GM18951 (cell line): ENCODE results near the gene SLC49A3.
"Not testable (repeated sequence)": the region's sequence is repeated elsewhere in the genome, so short reads cannot be mapped to it uniquely, and the experiment has no call there.

Source experiments
- POLR2A ChIP-seq: IDR thresholded peaks from 4 replicates; pipeline ENCODE4 v1.6.1; 2011; ENCODE audit warnings: mild to moderate bottlenecking; ENCODE audit not compliant: insufficient read length, insufficient read depth; ENCODE audit errors: extremely low read depth
- in situ Hi-C: fragments of 300-500 bp; cut with MboI; formaldehyde crosslinking; loops from one replicate; pipeline ENCODE4 v1.12.0; 2022; ENCODE audit warnings: low sequenced_read_pairs, mixed read lengths, inconsistent platforms; ENCODE audit not compliant: unreplicated experiment

The SLC49A3 gene

GRCh38 chr4:679104-679481 is 9.9 kb downstream of the SLC49A3 start:
- no peak for TF ChIP-seq POLR2A
- in situ Hi-C loops = no loop called here

GRCh38 chr4:678331-679103 is 10.4 kb downstream of the SLC49A3 start:
- in situ Hi-C loops = no loop called here

GRCh38 chr4:677431-678293 is 11.3 kb downstream of the SLC49A3 start:
- no peak for TF ChIP-seq POLR2A
- in situ Hi-C loops = no loop called here

More at GRCh38 chr4:678331-679103, 10.4 kb downstream of the SLC49A3 start:
- no peak for TF ChIP-seq POLR2A

- in situ Hi-C loops = no loop called here
- no peak for TF ChIP-seq POLR2A
Observed at GRCh38 chr4:676871-677235, 12.1 kb downstream of the SLC49A3 start.

- TF ChIP-seq POLR2A = peak; percentile 13
- in situ Hi-C loops = no loop called here
Observed at GRCh38 chr4:675980-676870, 12.7 kb downstream of the SLC49A3 start.

- TF ChIP-seq POLR2A = no peak
- in situ Hi-C loops = no loop called here
Observed at GRCh38 chr4:675036-675882, 13.7 kb downstream of the SLC49A3 start.

GRCh38 chr4:674172-675035 is 14.5 kb downstream of the SLC49A3 start, which contains the start of the genes ATP5ME and MYL5:
ATP5ME (minus strand) TSS chr4:674276; CDS start chr4:674247, 29 bp downstream.
MYL5 (plus strand) TSS chr4:674542; CDS start chr4:678027, 3,485 bp downstream.
- in situ Hi-C loops = no loop called here
- TF ChIP-seq POLR2A = peak; percentile 85

- no peak for TF ChIP-seq POLR2A
- in situ Hi-C loops = no loop called here
Observed at GRCh38 chr4:673349-674091, 15.4 kb downstream of the SLC49A3 start.

- no peak for TF ChIP-seq POLR2A
- in situ Hi-C loops = no loop called here
Observed at GRCh38 chr4:671769-672168, 17.2 kb downstream of the SLC49A3 start.

- in situ Hi-C loops = not testable (repeated sequence)
Observed at GRCh38 chr4:669806-670559, 19.0 kb downstream of the SLC49A3 start.

- in situ Hi-C loops = not testable (repeated sequence)
Observed at GRCh38 chr4:668219-668618, 20.7 kb downstream of the SLC49A3 start.
